Uterus (tissue), 2 donors: ENCODE measurements around the gene SLC25A52.

Experiments used
- POLR2A ChIP-seq, 2 donors: fragments of 450-650 bp; IDR thresholded peaks; one replicate each; pipeline ENCODE4 v1.6.1; 2016; ENCODE audit warnings: antibody characterized with exemption in 2 of 2, mild to moderate bottlenecking in 1 of 2, moderate library complexity in 1 of 2
- TF ChIP-seq, protein P1 (sequence below), 4 experiments: fragments of 200-600 bp in 2 of 4; fragments of 450-650 bp in 2 of 4; sonication (generic) in 2 of 4; IDR thresholded peaks; one replicate each; pipeline ENCODE4 v1.5.1; 2016 to 2019; ENCODE audit warnings: antibody characterized with exemption in 4 of 4, mild to moderate bottlenecking in 2 of 4, moderate library complexity in 1 of 4

DNA sequence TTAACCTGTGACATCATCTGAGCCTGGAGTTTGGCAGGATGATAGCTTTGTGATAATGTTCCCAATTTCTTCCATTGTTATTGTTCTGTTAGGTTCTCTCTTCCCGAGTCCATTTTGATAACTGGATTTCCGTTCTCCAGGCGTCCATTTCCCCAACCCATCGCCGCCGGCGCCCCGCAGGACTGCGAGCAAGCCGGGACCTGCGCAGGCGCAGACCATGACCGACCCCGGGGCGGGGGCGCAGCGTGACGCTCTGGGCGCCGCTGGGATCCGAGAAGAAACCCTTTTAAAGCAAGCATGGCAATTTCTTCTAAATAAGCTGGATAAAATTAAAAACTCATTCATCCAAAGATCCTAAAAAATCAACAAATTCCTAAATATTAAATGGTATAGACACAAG lies at the start of gene SLC25A52:
- TF ChIP-seq, protein P1, sequence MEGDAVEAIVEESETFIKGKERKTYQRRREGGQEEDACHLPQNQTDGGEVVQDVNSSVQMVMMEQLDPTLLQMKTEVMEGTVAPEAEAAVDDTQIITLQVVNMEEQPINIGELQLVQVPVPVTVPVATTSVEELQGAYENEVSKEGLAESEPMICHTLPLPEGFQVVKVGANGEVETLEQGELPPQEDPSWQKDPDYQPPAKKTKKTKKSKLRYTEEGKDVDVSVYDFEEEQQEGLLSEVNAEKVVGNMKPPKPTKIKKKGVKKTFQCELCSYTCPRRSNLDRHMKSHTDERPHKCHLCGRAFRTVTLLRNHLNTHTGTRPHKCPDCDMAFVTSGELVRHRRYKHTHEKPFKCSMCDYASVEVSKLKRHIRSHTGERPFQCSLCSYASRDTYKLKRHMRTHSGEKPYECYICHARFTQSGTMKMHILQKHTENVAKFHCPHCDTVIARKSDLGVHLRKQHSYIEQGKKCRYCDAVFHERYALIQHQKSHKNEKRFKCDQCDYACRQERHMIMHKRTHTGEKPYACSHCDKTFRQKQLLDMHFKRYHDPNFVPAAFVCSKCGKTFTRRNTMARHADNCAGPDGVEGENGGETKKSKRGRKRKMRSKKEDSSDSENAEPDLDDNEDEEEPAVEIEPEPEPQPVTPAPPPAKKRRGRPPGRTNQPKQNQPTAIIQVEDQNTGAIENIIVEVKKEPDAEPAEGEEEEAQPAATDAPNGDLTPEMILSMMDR (IDR thresholded peaks at IDR 0.05): no peak
- no peak for TF ChIP-seq POLR2A (IDR thresholded peaks at IDR 0.05)
